Activated CD4-positive, alpha-beta T cell treated with anti-CD3 and anti-CD28 coated beads for 48 hours (primary cell): ENCODE measurements around the gene CREBL2.
"Not testable (repeated sequence)": the region's sequence is repeated elsewhere in the genome, so short reads cannot be mapped to it uniquely, and the experiment has no call there.

Experiments used
- DNase-seq: peaks from one replicate; pipeline ENCODE4 v3.0.0-alpha.2; 2020

The CREBL2 gene

GRCh38 chr12:12611512-12612306, at the start of gene CREBL2:
Gene CREBL2 (plus strand): TSS chr12:12611876. CDS start chr12:12612173, 297 bp downstream.
- peak; percentile 92 for DNase-seq

GRCh38 chr12:12562016-12562483, 49.6 kb upstream of the CREBL2 start:
- peak; percentile 29 for DNase-seq

DNA sequence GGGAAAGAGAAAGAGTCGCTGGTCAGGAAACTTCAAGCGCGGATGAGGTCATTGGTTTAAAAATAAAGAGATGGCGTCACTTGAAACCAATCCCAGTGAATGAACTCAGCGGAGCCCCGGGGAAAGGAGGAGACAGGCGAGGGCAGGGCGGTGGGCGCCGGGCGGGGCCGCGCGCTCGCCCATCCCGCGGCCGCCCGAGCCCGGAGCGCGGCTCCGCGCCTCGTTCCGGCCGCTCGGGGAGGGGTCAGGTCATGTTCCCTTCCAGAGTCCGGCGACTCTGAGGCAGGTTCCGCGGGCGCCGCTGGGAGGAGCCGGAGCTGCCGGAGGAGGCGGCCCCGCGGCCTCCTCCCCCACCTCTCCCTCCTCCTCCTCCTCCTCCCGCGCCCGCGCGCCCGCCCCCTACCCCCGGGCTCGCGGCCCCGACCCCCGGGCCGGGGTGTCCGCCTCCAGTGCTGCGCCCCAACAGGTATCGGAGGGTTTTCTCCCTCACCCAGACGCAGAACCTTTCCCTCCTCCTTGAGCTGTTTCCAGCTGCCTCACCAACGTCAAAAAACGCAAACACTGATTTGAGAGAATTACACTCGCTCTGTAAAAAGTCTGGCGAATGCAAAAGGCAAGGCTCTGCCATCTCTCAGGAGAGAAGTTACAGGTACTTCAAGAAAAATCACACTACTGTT, 49.0 kb upstream of the CREBL2 start, which contains the start of gene DUSP16:
TSS of gene DUSP16 (minus strand) at position 279 of the 677 bp plus-strand sequence. CDS start 41,765 bp downstream, outside the sequence.
- peak; percentile 74 for DNase-seq

GRCh38 chr12:12563290-12563928, 48.3 kb upstream of the CREBL2 start:
- DNase-seq, result no peak

DNA sequence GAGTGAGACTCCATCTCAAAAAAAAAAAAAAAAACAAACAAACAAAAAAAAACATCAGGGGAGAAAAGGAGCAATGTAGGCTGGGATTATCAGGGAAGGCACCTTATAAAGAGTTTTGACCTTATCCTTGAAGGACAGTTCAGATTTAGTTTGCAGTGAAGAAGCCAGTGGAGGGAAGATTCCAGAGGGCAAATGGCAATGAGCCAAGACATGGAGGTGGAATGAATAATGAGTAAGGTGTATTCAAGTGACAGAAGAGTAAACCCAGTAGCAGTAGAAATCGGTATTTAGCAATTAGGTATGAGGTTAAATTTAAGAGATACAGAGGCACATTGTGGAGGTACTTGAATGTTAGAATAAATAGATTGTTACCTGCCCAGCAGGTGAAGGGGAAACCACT, 46.8 kb upstream of the CREBL2 start:
- DNase-seq, result no peak

GRCh38 chr12:12565971-12566370, 45.7 kb upstream of the CREBL2 start:
- not testable (repeated sequence) for DNase-seq

DNA sequence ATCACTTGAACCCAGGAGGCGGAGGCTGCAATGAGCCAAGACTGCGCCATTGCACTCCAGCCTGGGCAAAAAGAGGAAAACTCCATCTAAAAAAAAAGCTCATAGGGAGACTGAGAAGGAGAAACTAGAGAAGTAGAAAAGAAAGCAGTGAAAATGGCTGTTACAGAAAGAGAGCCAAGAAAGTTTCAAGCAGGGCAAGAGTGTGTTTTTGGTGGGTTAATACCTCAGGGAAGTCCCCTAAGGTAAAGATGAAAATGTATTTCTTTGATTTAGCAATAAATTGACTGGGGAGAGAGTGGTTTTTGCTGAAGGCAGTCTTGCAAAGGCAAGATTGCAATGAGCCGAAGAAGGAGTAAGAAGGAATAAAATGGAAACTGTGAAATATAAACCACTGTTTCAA, 39.0 kb upstream of the CREBL2 start:
- no peak for DNase-seq

GRCh38 chr12:12577786-12578185, 33.9 kb upstream of the CREBL2 start:
- DNase-seq, result no peak

- not testable (repeated sequence) for DNase-seq
Measured at GRCh38 chr12:12580716-12581115, 31.0 kb upstream of the CREBL2 start.

GRCh38 chr12:12582193-12582881, 29.3 kb upstream of the CREBL2 start:
- DNase-seq, result peak; percentile 21

GRCh38 chr12:12582895-12583303, 28.8 kb upstream of the CREBL2 start:
- DNase-seq, result peak; percentile 71

- DNase-seq, result no peak
Measured at GRCh38 chr12:12583510-12584178, 28.0 kb upstream of the CREBL2 start.

- no peak for DNase-seq
Measured at GRCh38 chr12:12585115-12585863, 26.4 kb upstream of the CREBL2 start.

GRCh38 chr12:12586879-12587675, 24.6 kb upstream of the CREBL2 start:
- no peak for DNase-seq

- DNase-seq, result no peak
Measured at GRCh38 chr12:12587878-12588277, 23.8 kb upstream of the CREBL2 start.

- not testable (repeated sequence) for DNase-seq
Measured at GRCh38 chr12:12588436-12588835, 23.2 kb upstream of the CREBL2 start.

DNA sequence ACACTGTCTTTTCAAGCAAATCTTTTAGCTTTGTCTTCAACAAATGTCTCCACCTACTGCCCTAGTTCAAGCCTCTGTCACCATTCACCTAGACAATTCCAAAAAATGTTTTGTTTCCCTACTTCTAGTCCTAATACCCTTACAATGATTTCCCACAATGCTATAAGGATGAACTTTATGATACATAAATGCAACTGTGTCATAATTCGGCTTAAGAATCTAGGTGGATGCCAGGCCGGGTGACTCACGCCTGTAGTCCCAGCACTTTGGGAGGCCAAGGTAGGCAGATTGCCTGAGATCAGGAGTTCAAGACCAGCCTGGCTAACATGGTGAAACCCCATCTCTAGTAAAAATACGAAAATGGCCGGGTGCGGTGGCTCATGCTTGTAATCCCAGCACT, 20.7 kb upstream of the CREBL2 start:
- no peak for DNase-seq

DNA sequence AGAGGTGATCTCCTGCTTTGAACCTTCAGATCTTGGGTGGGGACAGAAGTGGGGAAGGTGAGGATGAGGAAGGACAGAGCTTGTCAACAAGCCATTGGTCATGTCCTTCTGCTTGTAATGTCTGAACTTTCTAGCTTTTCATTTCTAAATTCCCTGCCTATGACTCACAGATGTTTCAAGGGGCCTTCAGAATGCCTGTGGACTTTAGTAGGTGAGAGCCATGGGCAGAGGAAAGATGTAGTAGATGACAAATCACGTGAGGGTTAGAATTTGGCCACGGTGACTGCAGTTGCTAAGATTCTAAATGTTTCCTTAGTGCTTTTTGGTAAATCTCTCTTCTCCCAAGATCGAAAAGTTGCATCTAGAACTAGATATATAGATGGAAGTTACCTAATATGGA, 18.7 kb upstream of the CREBL2 start:
- no peak for DNase-seq

- not testable (repeated sequence) for DNase-seq
Measured at GRCh38 chr12:12595929-12596328, 15.7 kb upstream of the CREBL2 start.

- not testable (repeated sequence) for DNase-seq
Measured at GRCh38 chr12:12596598-12596997, 15.1 kb upstream of the CREBL2 start.

DNA sequence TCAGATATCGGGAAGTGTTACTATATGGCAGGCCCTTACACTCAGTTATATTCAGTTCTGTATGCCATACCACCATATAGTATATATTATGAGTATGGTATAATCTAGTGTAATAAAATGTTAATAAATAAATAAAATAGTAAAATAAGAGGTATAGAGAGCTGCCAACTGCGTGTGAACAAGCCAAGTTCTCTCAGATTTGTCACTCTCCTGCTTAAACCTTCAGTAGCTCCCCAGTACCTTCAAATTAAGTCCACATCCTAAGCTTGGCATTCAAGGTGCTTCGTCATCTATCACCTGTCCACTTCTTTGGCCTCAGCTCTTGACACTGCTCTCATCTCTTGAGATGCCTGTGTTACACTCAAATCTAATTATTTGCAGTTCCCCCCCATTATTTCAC, 12.8 kb upstream of the CREBL2 start:
- DNase-seq, result no peak
